ENCODE data around the gene KDM1A.

The KDM1A gene

GRCh38 chr1:23018661-23019093 lies 591 bp upstream of the KDM1A start:
- no peak for DNase-seq

GRCh38 chr1:23019863-23020625 lies 776 bp downstream of the KDM1A start:
- DNase-seq: peak; percentile 25 to 30

- DNase-seq: no peak
Measured at GRCh38 chr1:23020706-23021405, 1.6 kb downstream of the KDM1A start.

- DNase-seq: no peak
Measured at GRCh38 chr1:23021834-23022233, 2.6 kb downstream of the KDM1A start.

- no peak for DNase-seq
Measured at GRCh38 chr1:23023174-23023845, 4.0 kb downstream of the KDM1A start.

GRCh38 chr1:23026568-23026967 lies 7.3 kb downstream of the KDM1A start:
- DNase-seq: no peak

- DNase-seq: no peak
Measured at GRCh38 chr1:23027352-23027907, 8.2 kb downstream of the KDM1A start.

- no peak for DNase-seq
Measured at GRCh38 chr1:23029337-23029736, 10.1 kb downstream of the KDM1A start.

GRCh38 chr1:23035823-23036452 lies 16.7 kb downstream of the KDM1A start:
- DNase-seq: no peak

GRCh38 chr1:23037081-23037740 lies 17.9 kb downstream of the KDM1A start:
- no peak for DNase-seq

- no peak for DNase-seq
Measured at GRCh38 chr1:23039308-23039826, 20.1 kb downstream of the KDM1A start.

GRCh38 chr1:23040509-23040908 lies 21.2 kb downstream of the KDM1A start:
- DNase-seq: no peak

- no peak for DNase-seq
Measured at GRCh38 chr1:23044035-23044434, 24.8 kb downstream of the KDM1A start.

GRCh38 chr1:23050201-23050600 lies 30.9 kb downstream of the KDM1A start:
- DNase-seq: no peak

GRCh38 chr1:23051290-23051909 lies 32.1 kb downstream of the KDM1A start:
- no peak for DNase-seq

GRCh38 chr1:23057301-23057700 lies 38.0 kb downstream of the KDM1A start:
- DNase-seq: no peak

- DNase-seq: no peak
Measured at GRCh38 chr1:23062271-23062670, 43.0 kb downstream of the KDM1A start.

GRCh38 chr1:23065385-23065784 lies 46.1 kb downstream of the KDM1A start:
- DNase-seq: no peak

- DNase-seq: no peak
Measured at GRCh38 chr1:23066075-23066474, 46.8 kb downstream of the KDM1A start.

- DNase-seq: no peak
Measured at GRCh38 chr1:23069149-23069548, 49.9 kb downstream of the KDM1A start.

- DNase-seq: no peak
Measured at GRCh38 chr1:23069675-23070074, 50.4 kb downstream of the KDM1A start.

- no peak for DNase-seq
Measured at GRCh38 chr1:23074012-23074411, 54.7 kb downstream of the KDM1A start.

Measured in activated CD4-positive, alpha-beta T cell treated with anti-CD3 and anti-CD28 coated beads, Interleukin-2, amount 50 U/mL, for 48 hours (primary cell).